ENCODE data around the gene RGL2.

RGL2 gene

DNA sequence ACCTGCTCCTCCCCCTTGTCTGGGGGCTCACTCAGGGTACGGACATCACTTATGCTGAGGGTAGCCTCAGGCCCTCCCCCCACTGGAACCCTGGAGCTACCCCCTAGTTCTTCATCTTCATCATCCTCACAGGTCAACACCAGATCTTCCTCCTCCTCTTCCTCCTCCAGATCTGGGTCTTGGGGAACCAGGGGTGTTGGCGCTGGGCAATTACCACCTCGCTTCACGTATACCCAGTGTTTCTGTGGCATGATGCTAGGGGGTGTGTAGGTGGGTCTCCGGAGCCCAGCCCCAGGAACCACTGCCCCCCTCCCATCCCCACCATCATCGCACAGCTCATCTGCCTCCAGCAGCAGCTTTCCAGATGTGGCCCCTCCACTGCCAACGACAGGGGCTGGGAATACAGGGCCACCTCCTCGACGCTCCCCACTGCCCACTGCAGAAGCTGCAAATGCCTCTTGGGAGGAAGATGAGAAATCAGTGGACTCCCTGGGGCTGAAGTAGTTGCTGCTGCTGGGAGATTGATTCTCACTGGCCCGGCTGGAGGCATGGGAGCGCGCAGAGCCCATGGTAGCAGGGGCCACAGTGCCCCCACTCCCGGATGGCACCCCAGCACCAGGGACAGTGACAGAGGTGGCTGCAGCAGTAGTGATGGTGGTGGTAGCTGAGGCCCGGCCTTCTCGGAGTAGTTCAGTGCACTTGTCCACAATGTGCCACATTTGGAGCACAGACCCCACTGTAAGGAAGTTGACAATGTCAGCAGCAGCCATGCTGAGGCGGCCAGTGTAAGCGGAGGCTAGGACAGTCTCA, 17.3 kb upstream of the RGL2 start:
- DNase-seq, result no peak

DNA sequence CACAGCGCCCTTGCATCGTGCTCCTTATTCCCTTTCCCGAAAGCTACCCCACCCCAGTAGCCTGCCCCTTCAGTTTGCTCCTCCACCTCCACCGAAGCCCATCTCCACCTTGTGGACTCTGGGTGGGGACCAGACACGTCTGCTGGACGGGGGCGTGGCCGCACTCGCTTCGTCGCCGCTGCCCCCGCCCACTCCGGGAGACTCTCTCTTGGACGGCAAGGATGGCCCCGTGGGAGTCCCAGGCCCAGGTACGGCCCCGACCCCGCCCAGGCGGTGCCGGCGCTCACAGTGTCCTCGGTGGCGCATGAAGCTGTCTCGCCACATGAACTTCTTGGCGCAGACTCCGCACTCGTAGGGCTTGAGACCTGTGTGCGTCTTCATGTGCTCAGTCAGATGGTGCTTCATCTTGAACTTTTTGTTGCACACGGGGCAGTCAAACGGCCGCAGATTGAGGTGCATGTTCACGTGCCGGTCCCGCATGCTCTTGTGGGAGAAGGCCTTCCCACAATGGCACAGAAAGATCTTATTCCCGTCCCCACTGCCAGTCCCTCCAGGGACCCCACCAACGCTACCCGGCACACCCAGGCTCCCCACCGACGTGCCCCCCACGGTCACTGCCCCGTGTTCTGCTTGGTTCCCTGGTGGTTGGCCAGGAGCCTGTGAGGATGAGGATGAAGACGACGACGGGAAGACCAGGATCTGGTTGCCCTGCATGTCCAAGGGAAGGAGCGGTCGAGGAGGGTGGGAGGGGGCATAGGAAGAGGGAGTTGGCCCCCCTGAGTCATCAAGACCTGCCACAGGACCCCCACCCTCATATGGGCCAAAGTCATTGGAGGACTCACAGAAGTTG, 16.4 kb upstream of the RGL2 start:
- DNase-seq, result no peak

GRCh38 chr6:33314515-33314942, 15.8 kb upstream of the RGL2 start:
- DNase-seq, result no peak

- no peak for DNase-seq
Observed at GRCh38 chr6:33313709-33314514, 15.2 kb upstream of the RGL2 start, which contains the start of gene TAPBP. TSS of gene TAPBP (minus strand) at chr6:33314078. CDS start at chr6:33314041, 37 bp downstream.

- DNase-seq, result no peak
Observed at GRCh38 chr6:33313105-33313708, 14.5 kb upstream of the RGL2 start.

DNA sequence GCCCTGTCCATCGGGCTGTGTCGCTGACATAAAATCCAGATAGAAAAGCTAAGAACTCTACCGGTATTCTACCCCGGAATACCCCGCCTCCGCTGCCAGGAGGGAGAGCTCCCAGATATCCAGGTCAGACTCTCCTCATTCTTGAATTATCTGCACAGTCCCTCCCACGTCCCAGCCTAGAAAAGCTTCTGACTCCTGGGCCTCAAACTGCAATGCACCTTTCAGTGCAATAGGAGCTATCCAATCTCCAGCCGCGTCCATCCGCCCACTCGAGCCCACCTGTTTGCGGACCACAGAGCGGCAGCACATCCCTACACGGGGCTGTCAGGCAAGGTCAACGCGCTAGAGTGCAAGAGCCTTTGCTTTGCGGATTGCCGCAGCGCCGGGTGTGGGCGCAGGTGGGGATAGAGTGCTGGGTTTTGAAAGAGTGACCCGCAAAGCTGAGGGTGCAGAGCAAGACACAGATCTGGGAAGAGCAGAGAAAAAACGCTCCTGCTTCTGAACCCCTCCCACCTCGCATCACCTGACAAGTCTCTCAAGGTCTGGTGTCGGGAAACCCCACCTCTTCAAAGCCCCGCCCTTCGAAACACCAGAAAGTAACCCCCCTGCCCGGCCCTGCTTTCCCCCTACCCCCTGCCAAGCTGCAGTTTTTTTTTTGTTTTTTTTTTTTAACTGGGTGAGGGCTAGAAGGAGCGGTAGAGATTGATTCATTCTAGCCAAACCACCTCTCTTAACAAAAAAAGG, 13.8 kb upstream of the RGL2 start:
- no peak for DNase-seq

DNA sequence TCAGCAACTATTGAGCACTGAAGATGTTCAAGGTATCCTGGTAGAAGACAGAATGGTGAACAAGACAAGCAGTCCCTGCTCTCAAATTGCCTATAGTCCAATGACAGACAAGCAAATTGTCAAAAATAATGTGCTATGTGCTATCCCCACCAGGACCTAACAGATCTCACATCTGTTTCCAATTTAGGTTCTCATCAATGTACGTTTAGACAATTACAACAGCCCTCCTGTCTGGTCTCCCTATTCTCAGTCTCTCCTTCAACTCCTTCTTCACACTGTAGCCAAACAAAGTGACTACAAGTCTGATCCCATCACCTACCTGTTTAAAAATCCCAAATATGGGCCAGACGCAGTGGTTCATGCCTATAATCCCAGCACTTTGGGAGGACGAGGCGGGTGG, 7.6 kb upstream of the RGL2 start:
- no peak for DNase-seq

- DNase-seq, result no peak
Observed at GRCh38 chr6:33305052-33305451, 6.3 kb upstream of the RGL2 start.

- no peak for DNase-seq
Observed at GRCh38 chr6:33304216-33304615, 5.5 kb upstream of the RGL2 start.

GRCh38 chr6:33301877-33302276, 3.1 kb upstream of the RGL2 start:
- no peak for DNase-seq

GRCh38 chr6:33299237-33299944, 649 bp upstream of the RGL2 start:
- peak; percentile 45 for DNase-seq

- no peak for DNase-seq
Observed at GRCh38 chr6:33297956-33298772, 578 bp downstream of the RGL2 start.

- no peak for DNase-seq
Observed at GRCh38 chr6:33297406-33297955, 1.3 kb downstream of the RGL2 start.

DNA sequence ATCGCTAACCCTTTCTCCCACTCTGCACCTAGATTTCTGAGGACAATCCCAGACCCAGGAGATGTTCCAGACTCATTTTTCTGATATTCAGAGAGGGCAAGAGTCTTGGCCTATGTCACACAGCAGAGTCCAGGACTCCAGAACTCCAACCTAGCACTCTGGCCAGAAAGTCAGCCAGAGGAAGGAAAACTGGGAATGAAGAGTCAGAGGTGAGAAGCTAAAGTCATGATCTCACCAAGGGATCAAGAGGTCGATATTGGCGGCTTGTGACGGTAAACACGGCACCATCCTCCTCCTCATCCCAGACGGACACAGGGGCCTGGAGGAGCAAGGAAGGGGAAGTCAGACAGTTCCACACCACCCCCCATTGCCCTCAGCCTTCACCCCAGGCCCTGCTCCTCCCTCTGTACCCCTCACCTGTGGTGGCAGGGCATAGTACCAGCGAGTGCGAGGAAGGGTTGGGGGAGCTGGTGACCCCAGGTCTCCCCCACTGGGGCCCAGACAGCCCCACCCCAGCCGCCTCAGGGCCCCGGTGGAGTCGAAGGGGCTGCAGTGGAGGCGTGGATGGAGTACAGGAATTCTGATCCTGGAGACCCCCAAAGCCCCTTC, 1.8 kb downstream of the RGL2 start:
- DNase-seq, result no peak

DNA sequence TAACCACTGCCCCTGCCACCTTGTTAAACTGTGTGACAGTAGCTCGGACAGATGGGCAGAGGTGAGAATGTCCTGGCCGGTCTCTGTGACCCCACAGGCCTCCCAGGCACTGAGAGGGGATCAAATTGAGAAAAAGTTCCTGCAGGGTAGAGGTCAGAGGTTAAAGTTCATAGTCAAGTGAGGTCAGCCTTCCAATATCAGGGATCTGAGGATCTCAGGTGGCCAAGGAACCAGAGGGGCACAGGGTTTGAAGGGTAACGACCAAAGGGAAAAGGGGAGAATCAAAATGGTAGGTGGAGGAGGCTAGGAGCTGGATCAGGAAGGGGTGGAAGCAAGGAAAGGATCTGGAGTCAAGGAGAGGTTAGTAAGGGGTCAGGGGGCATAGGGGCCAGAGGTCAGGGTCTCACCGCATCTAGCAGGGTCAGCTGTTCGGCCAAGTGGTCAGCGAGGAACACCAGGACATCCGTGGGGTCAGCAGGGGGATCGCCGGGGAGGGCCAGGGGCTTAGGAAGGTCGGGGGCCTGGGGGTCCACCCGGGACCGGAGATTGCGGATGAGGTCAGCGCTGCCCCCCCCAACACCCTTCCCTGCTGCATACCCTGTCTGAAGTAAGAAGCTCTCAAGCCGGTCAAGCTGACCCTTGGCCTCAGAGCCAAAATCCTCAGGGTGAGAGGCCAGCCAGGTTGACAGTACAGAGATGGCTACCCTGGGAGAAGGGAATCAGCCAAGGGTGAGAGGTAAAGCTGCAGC, 2.9 kb downstream of the RGL2 start:
- DNase-seq, result no peak

GRCh38 chr6:33294086-33294823, 4.5 kb downstream of the RGL2 start:
- no peak for DNase-seq

- DNase-seq, result no peak
Observed at GRCh38 chr6:33292996-33293682, 5.6 kb downstream of the RGL2 start.

All from NCI-H2107 (cell line).